GM18511 (cell line): Measurements from ENCODE around the gene CCDC85B.

ENCODE experiments used
- ATAC-seq: cut with Tn5 transposase; IDR thresholded peaks from one replicate; pipeline ENCODE4 v1.9.1; 2021; ENCODE audit warnings: mild to moderate bottlenecking, moderate library complexity; ENCODE audit not compliant: unreplicated experiment

The CCDC85B gene

GRCh38 chr11:65928667-65929066 is 38.2 kb downstream of the CCDC85B start:
- no peak for ATAC-seq

GRCh38 chr11:65931773-65932557 is 41.5 kb downstream of the CCDC85B start:
- no peak for ATAC-seq

- no peak for ATAC-seq
Observed at GRCh38 chr11:65932558-65932919, 42.1 kb downstream of the CCDC85B start.

DNA sequence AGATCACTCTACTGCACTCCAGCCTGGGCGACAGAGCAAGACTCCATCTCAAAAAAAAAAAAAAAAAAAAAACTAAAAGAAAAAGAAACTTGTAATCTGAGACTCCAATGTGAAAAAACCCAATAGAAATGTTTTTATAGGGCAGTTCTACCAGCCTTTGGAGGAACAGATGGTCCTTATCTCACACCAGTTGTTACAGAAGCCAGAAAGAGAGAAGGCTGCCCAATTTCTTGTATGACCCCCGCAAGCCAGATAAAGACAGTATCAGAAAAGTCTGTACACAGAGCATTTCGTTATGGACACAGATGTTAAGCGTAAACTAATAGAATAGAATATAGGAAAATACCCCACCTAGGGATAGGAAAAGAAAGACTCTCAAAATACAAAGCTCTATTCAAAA is 43.5 kb downstream of the CCDC85B start:
- no peak for ATAC-seq

DNA sequence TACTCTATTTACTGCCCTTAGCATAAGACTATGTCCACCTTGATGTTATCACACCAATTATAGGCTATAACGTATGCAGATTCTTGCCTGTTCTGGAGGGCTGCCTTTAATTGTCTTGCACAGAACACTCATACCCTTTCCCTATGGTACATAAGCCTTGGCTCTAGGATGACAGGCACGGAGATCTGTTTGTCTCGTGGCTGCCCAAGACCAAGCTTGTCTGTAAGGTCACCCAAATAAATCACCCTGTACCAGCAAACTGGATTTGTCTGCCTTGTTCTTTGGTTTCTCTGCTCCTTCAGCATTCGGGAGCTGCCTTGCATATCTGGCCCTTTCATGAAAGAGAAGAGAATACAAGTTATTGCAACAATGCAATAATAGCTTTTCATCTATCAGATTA is 47.3 kb downstream of the CCDC85B start:
- ATAC-seq: no peak
